ENCODE results near the gene SCYL3. TPM values are rescaled to one million over a fixed set of nuclear protein-coding genes. Genes with fewer than 3 reads are reported as not detected.

SCYL3 gene
- total RNA-seq: 27.4 TPM

DNA sequence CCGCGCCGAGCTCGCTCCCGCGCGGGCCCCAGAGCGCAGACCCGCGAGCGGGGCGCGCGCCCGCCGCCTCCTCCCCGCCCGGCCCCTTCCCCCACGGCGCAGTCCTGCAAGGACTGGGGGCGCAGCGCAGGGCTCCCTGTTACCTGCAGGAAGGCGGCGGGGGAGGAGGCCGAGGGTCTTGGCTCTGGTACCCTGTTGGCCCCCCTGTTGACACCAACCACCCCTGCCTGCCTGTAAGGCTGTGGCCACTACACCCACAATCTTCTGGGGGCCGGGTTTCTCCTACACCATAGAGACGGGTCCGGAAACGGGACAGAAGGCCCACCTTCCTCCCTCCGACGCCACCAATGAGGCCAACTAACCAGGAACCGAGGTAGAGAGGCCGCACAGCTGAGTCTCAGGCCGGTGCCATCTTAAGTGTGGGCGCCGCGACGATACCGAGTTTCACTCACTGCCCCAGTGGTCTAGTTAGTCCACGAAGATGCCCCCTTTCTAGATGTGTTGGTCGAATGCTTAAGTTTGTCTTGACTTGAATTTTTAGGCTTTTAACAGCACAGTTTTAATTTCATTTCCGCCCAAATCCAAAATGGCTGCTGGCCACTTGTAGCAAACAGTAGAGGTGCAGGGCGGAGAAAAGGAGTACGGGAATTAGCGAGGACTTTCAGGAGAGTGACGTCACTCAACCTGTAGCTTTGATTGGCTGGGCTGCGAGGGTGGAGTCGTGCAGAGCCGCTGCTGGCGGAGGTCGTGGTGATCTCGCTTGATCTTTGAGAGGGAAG lies at the start of gene SCYL3:
Gene SCYL3, minus strand, starts transcription at position 252 of the 779 bp plus-strand sequence. CDS start 5,056 bp downstream, outside the sequence.

Other genes with a start within 250 kb of the SCYL3 start
- 5.2 TPM for gene SELL, start 182.3 kb downstream of the SCYL3 start, total RNA-seq
- 6.9 TPM for gene SELE, start 159.8 kb downstream of the SCYL3 start, total RNA-seq
- gene METTL18, start 99.0 kb downstream of the SCYL3 start, total RNA-seq: 12.3 TPM
- 99.8 TPM for gene KIFAP3, start 180.8 kb upstream of the SCYL3 start, total RNA-seq